ENCODE results near the gene RIPK3.

GRCh38 chr14:24369463-24369862 lies 29.7 kb upstream of the RIPK3 start:
- TF ChIP-seq CTCF (IDR thresholded peaks at IDR 0.05) (no peak), POLR2A (IDR thresholded peaks at IDR 0.05) (no peak), POLR2AphosphoS5 (IDR thresholded peaks at IDR 0.05) (no peak)
